Mesenchymal stem cell (in vitro differentiated cells and primary cell): ENCODE data around the gene EVL.

Experiments
- DNase-seq: peaks from one replicate; pipeline ENCODE4 v3.0.0-alpha.2; 2013
- H2AFZ ChIP-seq: one replicate; pipeline ENCODE4 v1.6.1; 2013; ENCODE audit warnings: low read depth, mild to moderate bottlenecking, control low read depth, inconsistent platforms, low read length, moderate library complexity
- H2AK5ac ChIP-seq: 2 replicates; pipeline ENCODE4 v1.6.1; 2013; ENCODE audit warnings: low read length, moderate library complexity, mild to moderate bottlenecking, inconsistent platforms; ENCODE audit not compliant: severe bottlenecking
- H2BK120ac ChIP-seq: one replicate; pipeline ENCODE4 v1.6.1; 2013; ENCODE audit warnings: low read depth, mild to moderate bottlenecking, inconsistent platforms, low read length, moderate library complexity
- H2BK12ac ChIP-seq, 2 experiments: one replicate each; pipeline ENCODE4 v1.6.1; 2013; ENCODE audit warnings: inconsistent platforms in 2 of 2, low read length in 2 of 2, mild to moderate bottlenecking in 2 of 2, moderate library complexity in 2 of 2, control low read depth in 1 of 2
- H2BK15ac ChIP-seq: one replicate; pipeline ENCODE4 v1.6.1; 2013; ENCODE audit warnings: mild to moderate bottlenecking, low read depth, inconsistent platforms; ENCODE audit not compliant: poor library complexity, severe bottlenecking
- H2BK5ac ChIP-seq: 2 replicates; pipeline ENCODE4 v1.6.1; 2013; ENCODE audit warnings: low read depth, mild to moderate bottlenecking, low read length, control low read depth, inconsistent platforms; ENCODE audit not compliant: poor library complexity, severe bottlenecking
- H3K14ac ChIP-seq, 2 experiments: one replicate each; pipeline ENCODE4 v1.6.1; 2013; ENCODE audit warnings: inconsistent platforms in 2 of 2, low read length in 2 of 2, control low read depth in 1 of 2, mild to moderate bottlenecking in 1 of 2, moderate library complexity in 1 of 2
- H3K18ac ChIP-seq, 2 experiments: one replicate each; pipeline ENCODE4 v1.6.1; 2013; ENCODE audit warnings: inconsistent platforms in 2 of 2, low read length in 2 of 2, control low read depth in 1 of 2, low read depth in 1 of 2, mild to moderate bottlenecking in 1 of 2
- H3K23ac ChIP-seq, 2 experiments: one replicate each; pipeline ENCODE4 v1.6.1; 2013; ENCODE audit warnings: inconsistent platforms in 2 of 2, low read length in 2 of 2, mild to moderate bottlenecking in 2 of 2, moderate library complexity in 2 of 2, control low read depth in 1 of 2
- H3K27ac ChIP-seq: 2 replicates; pipeline ENCODE4 v1.5.1; 2013; ENCODE audit warnings: mild to moderate bottlenecking, moderate library complexity, low read length, control low read depth, inconsistent platforms; ENCODE audit not compliant: poor library complexity, severe bottlenecking
- H3K27me3 ChIP-seq, 2 experiments: 2 replicates each; pipeline versions ENCODE4 v1.6.1 to v1.7.0; 2013; ENCODE audit warnings: low read length in 2 of 2, mild to moderate bottlenecking in 2 of 2, moderate library complexity in 2 of 2, control low read depth in 1 of 2, inconsistent platforms in 1 of 2; ENCODE audit not compliant: control insufficient read depth in 1 of 2, insufficient read depth in 1 of 2
- H3K36me3 ChIP-seq, 2 experiments: 2 replicates each; pipeline versions ENCODE4 v1.6.1 to v1.7.0; 2013; ENCODE audit warnings: low read length in 2 of 2, control low read depth in 1 of 2, inconsistent platforms in 1 of 2, low read depth in 1 of 2, mild to moderate bottlenecking in 1 of 2; ENCODE audit not compliant: insufficient read depth in 2 of 2, control insufficient read depth in 1 of 2
- H3K4ac ChIP-seq, 2 experiments: one replicate each; pipeline ENCODE4 v1.6.1; 2013; ENCODE audit warnings: inconsistent platforms in 2 of 2, low read length in 2 of 2, mild to moderate bottlenecking in 2 of 2, moderate library complexity in 2 of 2, control low read depth in 1 of 2, low read depth in 1 of 2
- H3K4me1 ChIP-seq: 2 replicates; pipeline ENCODE4 v1.6.1; 2013; ENCODE audit warnings: low read depth, low read length, control low read depth; ENCODE audit not compliant: control insufficient read depth, insufficient read depth
- H3K4me2 ChIP-seq: 2 replicates; pipeline ENCODE4 v1.6.1; 2013; ENCODE audit warnings: low read length, mild to moderate bottlenecking, inconsistent platforms; ENCODE audit not compliant: poor library complexity, severe bottlenecking
- H3K4me3 ChIP-seq, 2 experiments: 2 replicates each; pipeline versions ENCODE4 v1.5.1 to v1.7.0; 2013; ENCODE audit warnings: low read length in 2 of 2, mild to moderate bottlenecking in 2 of 2, control low read depth in 1 of 2, low read depth in 1 of 2; ENCODE audit not compliant: insufficient read depth in 1 of 2
- H3K79me1 ChIP-seq: replicated peaks from 2 replicates; pipeline ENCODE4 v1.6.1; 2013; ENCODE audit warnings: mild to moderate bottlenecking, control low read depth, low read length, inconsistent platforms; ENCODE audit not compliant: poor library complexity, severe bottlenecking
- H3K9ac ChIP-seq: 2 replicates; pipeline ENCODE4 v1.7.0; 2013; ENCODE audit warnings: mild to moderate bottlenecking, low read length, moderate library complexity
- H3K9me3 ChIP-seq: 2 replicates; pipeline ENCODE4 v1.7.0; 2013; ENCODE audit warnings: mild to moderate bottlenecking, low read length; ENCODE audit not compliant: control insufficient read depth
- H4K8ac ChIP-seq: one replicate; pipeline ENCODE4 v1.6.1; 2013; ENCODE audit warnings: inconsistent platforms, mild to moderate bottlenecking, low read length, moderate library complexity
- H4K91ac ChIP-seq: one replicate; pipeline ENCODE4 v1.6.1; 2013; ENCODE audit warnings: mild to moderate bottlenecking, low read length, inconsistent platforms
- WGBS: methylation state at CpG from one replicate; pipeline ENCODE4 v1.1.7; 2013; ENCODE audit warnings: mixed read lengths; 5-methylcytosine and 5-hydroxymethylcytosine counted together

The EVL gene

GRCh38 chr14:100129161-100129589, 64.0 kb downstream of the EVL start:
- H3K27ac ChIP-seq: no peak overlapping the region
- H2BK120ac ChIP-seq: no peak overlapping the region
- no peaks in the 10 kb centered on the region for H3K9me3 ChIP-seq
- no peak for DNase-seq
- 83% methylated on average over 7 of the region's 7 CpGs for WGBS
- H3K36me3 ChIP-seq: peaks cover 32 to 74% of the 10 kb centered on the region in 2 experiments
- H3K4me3 ChIP-seq: no peak overlapping the region
- H3K9ac ChIP-seq: peak overlapping the region; percentile 62
- no peaks in the 10 kb centered on the region for H3K79me1 ChIP-seq
- no peak overlapping the region for H2AFZ ChIP-seq
- no peak overlapping the region for H4K91ac ChIP-seq
- no peak overlapping the region for H2BK15ac ChIP-seq
- no peak overlapping the region for H3K4me2 ChIP-seq
- no peaks in the 10 kb centered on the region for H3K27me3 ChIP-seq
- H4K8ac ChIP-seq: no peak overlapping the region
- no peak overlapping the region for H3K4ac ChIP-seq
- H3K18ac ChIP-seq: no peak overlapping the region
- H2AK5ac ChIP-seq: no peak overlapping the region
- no peak overlapping the region for H3K14ac ChIP-seq
- no peak overlapping the region for H2BK5ac ChIP-seq
- H3K4me1 ChIP-seq: peaks cover 6% of the 10 kb centered on the region
- H2BK12ac ChIP-seq: no peak overlapping the region
- H3K23ac ChIP-seq: no peak overlapping the region

GRCh38 chr14:100130521-100130920, 65.3 kb downstream of the EVL start:
- no peaks in the 10 kb centered on the region for H3K79me1 ChIP-seq
- no peak overlapping the region for H2BK12ac ChIP-seq
- 93% methylated on average over 11 of the region's 11 CpGs for WGBS
- no peak overlapping the region for H3K18ac ChIP-seq
- no peak overlapping the region for H2AK5ac ChIP-seq
- no peak overlapping the region for H3K4me2 ChIP-seq
- H3K27me3 ChIP-seq: no peaks in the 10 kb centered on the region
- H3K23ac ChIP-seq: no peak overlapping the region
- H3K14ac ChIP-seq: no peak overlapping the region
- H4K8ac ChIP-seq: no peak overlapping the region
- H3K36me3 ChIP-seq: peaks cover 33 to 71% of the 10 kb centered on the region in 2 experiments
- no peak overlapping the region for H2BK120ac ChIP-seq
- no peak overlapping the region for H4K91ac ChIP-seq
- no peak overlapping the region for H3K4ac ChIP-seq
- H2BK5ac ChIP-seq: no peak overlapping the region
- H3K4me1 ChIP-seq: peaks cover 10% of the 10 kb centered on the region
- no peak overlapping the region for H3K4me3 ChIP-seq
- no peak for DNase-seq
- H3K27ac ChIP-seq: no peak overlapping the region
- H3K9ac ChIP-seq: no peak overlapping the region
- no peak overlapping the region for H2BK15ac ChIP-seq
- no peaks in the 10 kb centered on the region for H3K9me3 ChIP-seq
- no peak overlapping the region for H2AFZ ChIP-seq

DNA sequence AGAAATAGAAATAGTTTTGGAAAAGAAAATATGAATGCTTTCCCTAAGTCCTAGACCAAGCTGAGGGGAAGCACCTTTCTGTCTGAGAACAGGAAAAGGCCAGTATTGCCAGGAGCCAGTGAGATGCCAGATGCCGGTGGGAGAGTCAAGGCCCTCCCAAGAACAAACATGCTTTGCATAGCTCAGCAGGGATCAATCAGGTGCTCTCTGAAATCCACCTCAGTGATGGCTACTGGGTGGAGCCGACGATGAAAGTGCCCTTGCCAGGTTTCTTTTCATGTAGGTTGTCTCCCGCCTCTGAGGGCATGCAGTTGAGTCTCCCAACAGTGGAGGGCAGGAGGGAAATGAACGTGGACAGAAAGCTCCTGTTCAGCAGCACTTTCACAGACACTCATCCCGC, 66.0 kb downstream of the EVL start:
- H4K91ac ChIP-seq: no peak overlapping the region
- no peak overlapping the region for H3K4me3 ChIP-seq
- no peak overlapping the region for H3K18ac ChIP-seq
- H2BK15ac ChIP-seq: no peak overlapping the region
- no peak for DNase-seq
- no peak overlapping the region for H4K8ac ChIP-seq
- 83% methylated on average over 6 of the region's 6 CpGs for WGBS
- no peak overlapping the region for H3K14ac ChIP-seq
- H2BK5ac ChIP-seq: no peak overlapping the region
- H2AFZ ChIP-seq: no peak overlapping the region
- no peak overlapping the region for H2AK5ac ChIP-seq
- no peak overlapping the region for H2BK120ac ChIP-seq
- H3K27me3 ChIP-seq: no peaks in the 10 kb centered on the region
- H3K9ac ChIP-seq: peak overlapping the region; percentile 18
- H3K27ac ChIP-seq: no peak overlapping the region
- no peaks in the 10 kb centered on the region for H3K9me3 ChIP-seq
- H3K23ac ChIP-seq: no peak overlapping the region
- no peak overlapping the region for H3K4ac ChIP-seq
- H3K4me1 ChIP-seq: peaks cover 10% of the 10 kb centered on the region
- H2BK12ac ChIP-seq: no peak overlapping the region
- H3K4me2 ChIP-seq: no peak overlapping the region
- H3K36me3 ChIP-seq: peaks cover 27 to 70% of the 10 kb centered on the region in 2 experiments
- H3K79me1 ChIP-seq: no peaks in the 10 kb centered on the region

DNA sequence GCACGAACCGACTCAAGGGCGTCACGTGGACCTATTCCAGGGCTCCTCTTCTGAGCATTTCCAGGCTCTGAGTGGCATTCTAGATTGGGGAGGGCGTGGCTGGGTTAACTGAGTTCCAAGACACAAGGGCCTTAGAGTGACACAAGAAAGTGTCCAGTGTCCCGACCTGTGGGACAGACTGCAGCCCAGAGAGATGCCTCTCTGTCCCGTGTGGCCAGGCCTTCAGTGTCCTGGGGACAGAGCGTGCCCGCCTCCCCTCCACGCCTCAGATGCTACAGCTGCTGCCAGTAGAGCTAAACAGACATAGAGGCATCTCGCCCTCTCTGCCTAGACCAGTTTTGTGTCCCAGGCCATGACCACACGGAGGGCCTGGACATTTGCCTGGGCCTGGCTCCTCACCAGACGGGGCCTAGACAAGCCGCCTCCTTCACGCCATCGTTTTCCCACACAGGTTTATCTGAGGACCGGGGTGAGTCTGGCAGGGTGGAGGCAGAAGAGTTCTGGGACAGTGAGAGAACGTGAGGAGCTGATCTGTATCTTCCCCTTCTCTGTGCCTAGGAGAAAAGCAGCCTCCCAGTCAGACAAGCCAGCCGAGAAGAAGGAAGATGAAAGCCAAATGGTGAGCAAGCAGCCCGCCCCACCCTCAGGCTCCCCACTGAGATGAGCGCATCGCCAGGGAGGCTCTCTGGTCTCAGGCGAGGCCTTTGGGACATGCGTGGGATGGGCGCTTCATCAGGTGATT, 67.1 kb downstream of the EVL start:
- 92% methylated on average over 25 of the region's 25 CpGs for WGBS
- H3K18ac ChIP-seq: no peak overlapping the region
- no peak overlapping the region for H3K4me3 ChIP-seq
- no peak overlapping the region for H4K91ac ChIP-seq
- no peaks in the 10 kb centered on the region for H3K27me3 ChIP-seq
- H3K79me1 ChIP-seq: no peaks in the 10 kb centered on the region
- peak overlapping the region; percentile 85 for H3K9ac ChIP-seq
- H2BK5ac ChIP-seq: no peak overlapping the region
- H3K9me3 ChIP-seq: no peaks in the 10 kb centered on the region
- H2BK12ac ChIP-seq: no peak overlapping the region
- H3K36me3 ChIP-seq: peaks cover 23 to 70% of the 10 kb centered on the region in 2 experiments
- no peak overlapping the region for H2BK15ac ChIP-seq
- no peak overlapping the region for H2AK5ac ChIP-seq
- no peak overlapping the region for H3K4ac ChIP-seq
- DNase-seq: no peak
- no peak overlapping the region for H3K14ac ChIP-seq
- no peak overlapping the region for H3K4me2 ChIP-seq
- no peak overlapping the region for H4K8ac ChIP-seq
- no peak overlapping the region for H3K27ac ChIP-seq
- H2BK120ac ChIP-seq: no peak overlapping the region
- no peak overlapping the region for H2AFZ ChIP-seq
- peaks cover 10% of the 10 kb centered on the region for H3K4me1 ChIP-seq
- H3K23ac ChIP-seq: no peak overlapping the region
